Measurements from ENCODE around the gene CHN1.

DNA sequence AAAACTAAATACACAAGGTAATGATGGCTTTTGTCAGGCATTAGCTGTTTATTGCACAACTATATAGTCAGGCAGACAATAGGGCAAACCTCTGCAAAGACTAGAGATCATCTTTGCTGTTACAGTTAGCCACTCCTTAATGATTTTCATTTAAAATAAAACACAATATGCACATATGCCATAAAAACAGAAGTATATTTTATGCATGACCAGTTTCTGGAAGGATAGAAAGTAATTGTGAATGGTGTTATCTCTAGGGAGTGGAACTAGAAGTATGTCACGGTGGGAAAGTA lies 102.0 kb downstream of the CHN1 start:
- TF ChIP-seq, protein P1, sequence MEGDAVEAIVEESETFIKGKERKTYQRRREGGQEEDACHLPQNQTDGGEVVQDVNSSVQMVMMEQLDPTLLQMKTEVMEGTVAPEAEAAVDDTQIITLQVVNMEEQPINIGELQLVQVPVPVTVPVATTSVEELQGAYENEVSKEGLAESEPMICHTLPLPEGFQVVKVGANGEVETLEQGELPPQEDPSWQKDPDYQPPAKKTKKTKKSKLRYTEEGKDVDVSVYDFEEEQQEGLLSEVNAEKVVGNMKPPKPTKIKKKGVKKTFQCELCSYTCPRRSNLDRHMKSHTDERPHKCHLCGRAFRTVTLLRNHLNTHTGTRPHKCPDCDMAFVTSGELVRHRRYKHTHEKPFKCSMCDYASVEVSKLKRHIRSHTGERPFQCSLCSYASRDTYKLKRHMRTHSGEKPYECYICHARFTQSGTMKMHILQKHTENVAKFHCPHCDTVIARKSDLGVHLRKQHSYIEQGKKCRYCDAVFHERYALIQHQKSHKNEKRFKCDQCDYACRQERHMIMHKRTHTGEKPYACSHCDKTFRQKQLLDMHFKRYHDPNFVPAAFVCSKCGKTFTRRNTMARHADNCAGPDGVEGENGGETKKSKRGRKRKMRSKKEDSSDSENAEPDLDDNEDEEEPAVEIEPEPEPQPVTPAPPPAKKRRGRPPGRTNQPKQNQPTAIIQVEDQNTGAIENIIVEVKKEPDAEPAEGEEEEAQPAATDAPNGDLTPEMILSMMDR (IDR thresholded peaks at IDR 0.05): no peak
- TF ChIP-seq POLR2A (IDR thresholded peaks at IDR 0.05): no peak

Measured in thyroid gland (tissue), 4 donors.